WERI-Rb-1 (cell line): ENCODE results near the gene DPP9.
A peak's percentile ranks its signal among the peaks of the same experiment; 100 is the strongest.

Source experiments
- DNase-seq: peaks from one replicate; pipeline ENCODE4 v3.0.0-alpha.2; 2020
- H3K27ac ChIP-seq: fragments of 250-450 bp; sonication (Bioruptor Pico); 2 replicates; pipeline ENCODE4 v1.5.1; 2020; ENCODE audit warnings: mild to moderate bottlenecking, moderate library complexity
- H3K27me3 ChIP-seq: fragments of 250-450 bp; sonication (Bioruptor Pico); 2 replicates; pipeline ENCODE4 v1.5.1; 2021; ENCODE audit warnings: mild to moderate bottlenecking, low read depth, moderate library complexity; ENCODE audit not compliant: insufficient read depth, severe bottlenecking
- H3K36me3 ChIP-seq: fragments of 250-450 bp; sonication (Bioruptor Pico); 2 replicates; pipeline ENCODE4 v1.5.1; 2020; ENCODE audit warnings: mild to moderate bottlenecking, moderate library complexity
- H3K4me3 ChIP-seq: 2 replicates; pipeline ENCODE4 v1.5.1; 2011; ENCODE audit warnings: low read depth, mild to moderate bottlenecking, control low read depth, low read length
- H3K9me3 ChIP-seq: fragments of 250-450 bp; sonication (Bioruptor Pico); 2 replicates; pipeline ENCODE4 v1.5.1; 2021; ENCODE audit warnings: mild to moderate bottlenecking, moderate library complexity; ENCODE audit not compliant: severe bottlenecking
- TF ChIP-seq, protein P1 (sequence below): IDR thresholded peaks from 2 replicates; pipeline ENCODE4 v1.5.1; 2011; ENCODE audit warnings: low read depth, mild to moderate bottlenecking, control low read depth, inconsistent platforms, low read length

Gene DPP9

DNA sequence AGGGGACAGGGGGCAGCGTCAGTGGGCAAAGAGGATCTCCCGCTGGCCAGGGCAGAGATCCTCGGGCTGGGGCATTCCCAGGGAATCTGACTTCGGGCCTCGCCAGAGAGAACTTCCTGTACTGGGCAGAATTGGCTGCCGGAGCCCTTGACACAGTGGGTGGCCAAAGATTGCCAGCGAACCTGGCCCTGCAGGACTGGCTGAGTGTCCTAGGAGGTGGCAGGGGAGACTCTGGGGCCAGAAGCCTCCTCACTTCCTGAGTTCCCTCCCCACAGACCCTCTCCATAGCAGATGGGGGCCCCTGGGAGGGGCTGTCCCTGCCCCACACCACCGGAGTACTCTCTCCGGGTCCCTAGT lies 19.3 kb downstream of the DPP9 start:
- H3K27ac ChIP-seq, result no peak overlapping the region
- DNase-seq, result no peak
- H3K27me3 ChIP-seq, result no peaks in the 10 kb centered on the region
- H3K4me3 ChIP-seq, result no peak overlapping the region
- TF ChIP-seq, protein P1, sequence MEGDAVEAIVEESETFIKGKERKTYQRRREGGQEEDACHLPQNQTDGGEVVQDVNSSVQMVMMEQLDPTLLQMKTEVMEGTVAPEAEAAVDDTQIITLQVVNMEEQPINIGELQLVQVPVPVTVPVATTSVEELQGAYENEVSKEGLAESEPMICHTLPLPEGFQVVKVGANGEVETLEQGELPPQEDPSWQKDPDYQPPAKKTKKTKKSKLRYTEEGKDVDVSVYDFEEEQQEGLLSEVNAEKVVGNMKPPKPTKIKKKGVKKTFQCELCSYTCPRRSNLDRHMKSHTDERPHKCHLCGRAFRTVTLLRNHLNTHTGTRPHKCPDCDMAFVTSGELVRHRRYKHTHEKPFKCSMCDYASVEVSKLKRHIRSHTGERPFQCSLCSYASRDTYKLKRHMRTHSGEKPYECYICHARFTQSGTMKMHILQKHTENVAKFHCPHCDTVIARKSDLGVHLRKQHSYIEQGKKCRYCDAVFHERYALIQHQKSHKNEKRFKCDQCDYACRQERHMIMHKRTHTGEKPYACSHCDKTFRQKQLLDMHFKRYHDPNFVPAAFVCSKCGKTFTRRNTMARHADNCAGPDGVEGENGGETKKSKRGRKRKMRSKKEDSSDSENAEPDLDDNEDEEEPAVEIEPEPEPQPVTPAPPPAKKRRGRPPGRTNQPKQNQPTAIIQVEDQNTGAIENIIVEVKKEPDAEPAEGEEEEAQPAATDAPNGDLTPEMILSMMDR, result no peak
- peaks cover 56% of the 10 kb centered on the region for H3K36me3 ChIP-seq
- no peaks in the 10 kb centered on the region for H3K9me3 ChIP-seq

DNA sequence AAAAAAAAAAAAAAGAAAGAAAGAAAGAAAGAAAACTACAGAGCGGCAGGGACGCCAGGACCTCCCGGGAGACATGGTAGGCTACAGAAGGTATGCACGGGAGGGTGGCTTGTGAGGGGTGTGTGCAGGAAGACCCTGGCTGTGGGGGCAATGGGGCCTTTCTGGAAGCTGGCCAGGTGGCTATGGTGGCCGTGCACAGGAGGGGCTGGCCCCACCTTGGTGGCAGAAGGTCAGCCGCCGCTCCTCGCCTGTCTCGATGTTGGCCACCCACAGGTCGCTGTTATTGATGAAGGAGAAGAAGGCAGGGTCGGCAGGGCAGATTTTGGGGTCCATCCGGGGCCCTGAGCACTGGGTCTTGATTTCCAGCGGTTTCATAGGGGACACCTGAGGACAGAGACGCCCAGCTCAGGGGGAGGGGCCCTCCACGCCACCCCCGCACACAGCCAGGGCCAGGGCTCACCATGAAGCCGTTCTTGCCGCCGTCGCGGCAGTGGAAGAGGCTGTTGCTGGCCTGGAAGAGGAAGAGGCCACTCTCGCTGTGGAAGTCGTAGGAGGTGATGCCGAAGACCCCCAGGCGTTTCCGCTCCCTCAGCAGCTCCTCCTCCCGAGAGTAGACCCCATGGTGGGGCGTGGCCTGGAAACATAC lies 19.8 kb downstream of the DPP9 start:
- H3K27me3 ChIP-seq, result no peaks in the 10 kb centered on the region
- TF ChIP-seq, protein P1, result no peak
- no peak overlapping the region for H3K27ac ChIP-seq
- DNase-seq, result no peak
- no peaks in the 10 kb centered on the region for H3K9me3 ChIP-seq
- peaks cover 57% of the 10 kb centered on the region for H3K36me3 ChIP-seq
- no peak overlapping the region for H3K4me3 ChIP-seq

DNA sequence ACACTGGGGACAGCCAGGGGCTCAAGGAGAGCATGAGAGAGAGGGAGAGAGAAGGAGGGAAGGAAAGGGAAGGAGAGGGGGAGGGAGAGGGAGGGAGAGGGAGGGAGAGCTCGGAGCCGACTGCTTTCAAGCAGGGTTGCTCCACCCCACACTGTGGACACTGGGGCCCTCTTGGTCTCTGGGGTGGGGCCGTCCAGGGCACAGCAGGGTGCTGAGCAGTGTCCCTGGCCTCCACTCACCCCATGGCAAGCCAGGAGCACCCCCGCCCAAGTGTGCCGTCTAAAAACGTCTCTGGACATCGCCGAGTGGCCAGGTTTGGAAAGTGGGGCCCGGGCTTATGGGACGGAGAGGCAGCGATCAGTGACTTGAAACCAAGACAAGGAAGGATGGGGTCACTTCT lies 20.9 kb downstream of the DPP9 start:
- H3K27me3 ChIP-seq, result no peaks in the 10 kb centered on the region
- DNase-seq, result no peak
- H3K4me3 ChIP-seq, result no peak overlapping the region
- H3K36me3 ChIP-seq, result peaks cover 65% of the 10 kb centered on the region
- TF ChIP-seq, protein P1, result no peak
- no peaks in the 10 kb centered on the region for H3K9me3 ChIP-seq
- H3K27ac ChIP-seq, result no peak overlapping the region

DNA sequence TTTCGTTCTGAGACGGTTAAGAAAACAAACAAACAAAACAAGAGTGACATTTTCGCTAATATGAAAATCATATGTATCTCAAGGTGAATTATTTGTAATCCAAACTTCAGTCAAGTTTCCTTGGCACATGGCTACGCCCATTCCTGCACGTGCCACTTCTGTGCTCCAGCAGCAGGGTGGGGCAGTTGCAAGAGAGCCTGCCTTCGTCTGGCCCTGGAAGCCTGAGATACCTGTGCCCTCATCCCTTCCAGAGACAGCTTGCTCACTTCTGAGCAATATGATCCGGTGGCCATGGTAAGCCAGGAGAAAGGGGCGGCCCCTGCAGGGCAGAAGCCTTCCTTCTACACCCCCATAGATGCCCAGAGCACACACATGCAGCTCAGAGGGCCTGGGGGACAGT lies 22.1 kb downstream of the DPP9 start:
- Histone ChIP-seq H3K27ac (no peak overlapping the region), H3K4me3 (no peak overlapping the region), H3K9me3 (no peaks in the 10 kb centered on the region), H3K27me3 (no peaks in the 10 kb centered on the region), H3K36me3 (peaks cover 76% of the 10 kb centered on the region)
- no peak for DNase-seq
- TF ChIP-seq, protein P1, result no peak

DNA sequence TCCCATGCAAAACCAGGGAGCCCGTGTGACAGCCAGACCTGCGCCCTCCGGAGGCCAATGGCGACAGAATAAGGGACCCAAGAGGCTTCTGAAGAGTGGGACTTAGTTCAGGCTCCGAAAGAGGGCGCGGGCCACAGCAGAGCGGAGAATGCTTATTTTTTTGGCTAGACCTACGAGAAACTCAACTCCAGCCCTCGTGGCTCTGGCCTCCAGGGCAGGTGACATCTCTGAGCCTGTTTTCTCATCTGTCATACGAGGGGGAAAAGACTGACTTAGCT lies 23.0 kb downstream of the DPP9 start:
- Histone ChIP-seq H3K27ac (no peak overlapping the region), H3K27me3 (no peaks in the 10 kb centered on the region), H3K36me3 (peaks cover 81% of the 10 kb centered on the region), H3K4me3 (no peak overlapping the region), H3K9me3 (no peaks in the 10 kb centered on the region)
- TF ChIP-seq, protein P1, result peak; percentile 31; the same call in 1 of the 2 replicates
- no peak for DNase-seq
